Frontal cortex (tissue), 4 donors: ENCODE measurements around the gene BCKDK. TPM values are rescaled to one million over a fixed set of nuclear protein-coding genes. Genes with fewer than 3 reads are reported as not detected.

Experiments used
- DNase-seq, 2 donors: peaks; one replicate each; pipeline ENCODE4 v3.0.0; 2012; ENCODE audit warnings: low spot score in 2 of 2
- FAIRE-seq: peaks from 2 replicates; lab custom pipeline; 2012; peaks lifted over from hg19 to GRCh38; lab: Jason Lieb, UNC
- total RNA-seq: library from RNA; depleted of rRNA; stranded (reverse); fragments of >200 nt; gene quantifications from one replicate; pipeline ENCODE4 v1.2.3, GENCODE V29; 2014
- donor health status: control.
- donor health status: control.
- donor health status: control.

Gene BCKDK
- 11.4 TPM for total RNA-seq

DNA sequence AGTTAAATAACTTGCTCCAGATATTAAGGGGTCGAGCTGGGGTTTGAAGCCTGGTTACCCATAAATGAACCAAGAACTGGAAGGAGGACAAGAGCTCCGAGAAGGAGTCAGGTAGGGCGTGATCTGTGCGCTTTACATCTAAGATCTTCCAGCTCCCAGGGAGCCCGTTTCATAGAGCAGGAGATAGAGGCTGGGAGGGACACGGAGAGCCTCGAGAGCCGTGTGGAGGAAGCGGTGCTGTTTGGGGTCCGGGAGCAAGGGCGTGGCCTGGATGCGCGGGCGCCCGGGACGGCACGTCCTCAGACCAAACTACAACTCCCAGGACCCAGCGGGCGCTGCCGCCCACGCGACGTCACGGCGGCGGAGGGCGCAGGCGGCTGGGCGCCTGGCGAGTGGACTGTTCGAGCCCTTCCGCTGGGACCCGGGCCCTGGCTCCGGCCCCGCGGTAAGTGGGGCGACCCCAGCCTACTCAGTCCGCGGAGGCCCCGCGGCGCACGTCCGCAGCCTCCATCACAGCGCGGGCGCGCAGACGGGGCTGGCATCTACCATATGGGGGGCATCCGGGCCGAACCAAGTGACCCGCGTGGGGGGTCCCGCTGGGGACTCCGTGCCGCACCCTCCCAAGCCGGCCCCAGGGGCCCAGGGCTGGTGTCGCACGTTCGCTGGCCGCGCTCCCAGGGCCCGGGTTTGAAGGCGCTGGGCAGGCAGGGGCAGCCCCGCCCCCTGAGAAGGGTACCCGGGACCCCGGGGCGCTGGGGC is at the start of gene BCKDK:
Gene BCKDK, plus strand, starts transcription at position 352 of the 759 bp plus-strand sequence. CDS start 838 bp downstream, outside the sequence.
- DNase-seq (peak; percentile 90), FAIRE-seq (no peak)

DNA sequence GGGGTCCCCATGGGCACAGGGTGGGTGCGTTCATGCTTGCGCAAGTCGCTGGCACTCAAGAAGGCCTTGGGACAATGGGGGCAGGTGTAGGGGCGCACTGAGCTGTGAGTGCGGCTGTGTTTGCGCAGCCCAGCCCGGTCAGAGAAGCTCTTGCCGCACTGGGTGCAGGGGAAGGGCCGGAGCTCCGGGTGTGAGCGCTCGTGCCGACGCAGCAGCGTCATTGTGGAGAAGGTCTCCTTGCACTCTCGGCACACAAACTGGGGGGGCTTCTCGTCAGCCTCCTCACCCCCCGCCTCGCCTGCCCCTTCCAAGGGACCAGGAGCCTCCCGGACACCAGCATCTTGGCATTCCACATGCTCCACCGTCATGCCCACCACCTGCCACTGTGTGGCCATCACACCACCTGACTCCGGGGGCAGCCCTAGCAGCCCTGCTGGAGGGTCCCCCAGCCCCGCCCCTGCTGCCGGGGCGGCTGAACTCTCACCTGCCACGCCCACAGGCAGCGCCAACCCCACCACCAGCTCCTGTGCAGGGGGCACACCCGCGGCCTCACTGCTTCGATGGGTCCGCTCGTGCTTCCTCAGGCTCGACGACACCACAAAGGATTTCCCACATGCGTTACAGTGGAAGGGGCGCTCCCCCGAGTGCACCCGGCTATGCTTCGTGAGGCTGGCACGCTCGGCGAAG is 46.9 kb upstream of the BCKDK start:
- DNase-seq = no peak
- no peak for FAIRE-seq

DNA sequence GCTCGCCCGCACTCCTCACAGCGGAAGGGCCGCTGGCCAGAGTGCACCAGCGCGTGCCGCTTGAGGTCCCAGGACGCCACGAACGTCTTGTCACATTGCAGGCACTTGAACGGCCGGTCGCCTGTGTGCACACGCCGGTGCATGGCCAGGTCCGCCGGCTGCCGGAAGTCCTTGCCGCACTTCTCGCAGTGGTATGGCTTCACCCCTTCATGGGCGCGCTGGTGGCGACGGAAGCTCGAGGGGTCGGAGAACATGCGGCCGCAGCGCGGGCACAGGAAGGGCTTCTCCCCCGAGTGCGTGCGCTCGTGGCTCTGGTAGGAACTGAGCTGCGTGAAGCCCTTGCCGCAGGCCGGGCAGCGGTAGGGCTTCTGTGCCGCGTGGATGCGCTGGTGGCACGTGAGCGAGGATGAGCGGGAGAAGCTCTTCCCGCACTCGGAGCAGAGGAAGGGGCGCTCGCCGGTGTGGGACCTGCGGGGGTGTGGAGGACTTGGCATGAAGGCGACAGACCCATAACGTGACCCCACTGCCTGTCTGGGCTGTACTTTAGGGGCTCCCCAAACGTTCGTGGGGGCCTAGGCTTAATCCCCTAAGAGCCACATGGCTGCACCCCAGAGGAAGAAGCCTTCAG is 46.3 kb upstream of the BCKDK start:
- DNase-seq = no peak
- FAIRE-seq = no peak

DNA sequence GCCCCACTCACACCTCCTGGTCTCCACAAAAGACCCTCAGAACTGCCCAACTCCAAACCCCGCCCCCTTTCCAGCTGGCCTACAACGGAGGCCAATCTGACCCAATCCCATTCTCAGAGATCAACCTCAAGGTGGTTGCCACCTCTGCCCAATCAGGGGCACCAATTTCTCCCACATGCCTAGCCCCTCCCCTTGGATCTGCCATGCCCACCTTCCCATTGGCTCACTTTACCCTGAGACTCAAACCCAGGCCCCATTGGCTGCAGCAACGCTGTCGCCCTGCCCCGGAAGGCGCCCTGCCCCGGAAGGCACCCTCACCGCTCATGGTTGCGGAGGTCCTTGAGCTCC is 44.7 kb upstream of the BCKDK start:
- DNase-seq = no peak

DNA sequence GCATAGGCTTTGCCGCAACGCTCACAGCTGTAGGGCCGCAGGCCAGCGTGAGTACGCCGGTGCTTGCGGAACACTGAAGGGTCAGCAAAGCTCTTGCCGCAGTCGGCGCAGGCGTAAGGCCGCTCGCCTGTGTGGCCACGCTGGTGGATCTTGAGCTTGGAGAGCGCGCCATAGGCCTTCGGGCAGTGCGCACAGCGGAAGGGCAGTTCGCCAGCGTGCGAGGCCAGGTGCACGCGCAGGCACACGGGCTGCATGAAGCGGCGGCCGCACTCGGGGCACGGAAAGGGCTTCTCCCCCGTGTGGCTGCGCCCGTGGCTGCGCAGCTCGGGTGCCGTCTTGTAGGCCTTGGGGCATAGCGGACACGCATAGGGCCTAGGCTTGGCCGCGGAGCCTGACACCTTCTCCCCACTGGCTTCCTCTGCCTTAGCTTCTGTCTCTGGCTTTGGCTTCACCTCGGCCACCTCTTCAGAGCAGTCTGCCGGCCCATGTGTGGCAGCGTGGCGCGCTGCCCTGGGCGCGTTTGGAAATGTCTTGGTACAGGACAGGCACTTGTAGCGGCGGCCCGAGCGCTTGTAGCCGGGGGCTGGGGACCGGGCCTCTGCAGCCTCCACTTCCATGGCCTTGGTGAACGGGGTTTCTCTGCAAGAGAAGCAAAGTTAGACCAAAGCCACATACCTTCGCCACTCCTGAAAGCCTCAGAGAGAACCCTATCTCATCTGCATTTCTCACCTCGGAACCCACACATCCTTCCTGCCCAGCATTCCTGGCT is 44.2 kb upstream of the BCKDK start:
- FAIRE-seq (no peak), DNase-seq (no peak)

More for the DNA sequence above, 44.7 kb upstream of the BCKDK start:
- FAIRE-seq = no peak

DNA sequence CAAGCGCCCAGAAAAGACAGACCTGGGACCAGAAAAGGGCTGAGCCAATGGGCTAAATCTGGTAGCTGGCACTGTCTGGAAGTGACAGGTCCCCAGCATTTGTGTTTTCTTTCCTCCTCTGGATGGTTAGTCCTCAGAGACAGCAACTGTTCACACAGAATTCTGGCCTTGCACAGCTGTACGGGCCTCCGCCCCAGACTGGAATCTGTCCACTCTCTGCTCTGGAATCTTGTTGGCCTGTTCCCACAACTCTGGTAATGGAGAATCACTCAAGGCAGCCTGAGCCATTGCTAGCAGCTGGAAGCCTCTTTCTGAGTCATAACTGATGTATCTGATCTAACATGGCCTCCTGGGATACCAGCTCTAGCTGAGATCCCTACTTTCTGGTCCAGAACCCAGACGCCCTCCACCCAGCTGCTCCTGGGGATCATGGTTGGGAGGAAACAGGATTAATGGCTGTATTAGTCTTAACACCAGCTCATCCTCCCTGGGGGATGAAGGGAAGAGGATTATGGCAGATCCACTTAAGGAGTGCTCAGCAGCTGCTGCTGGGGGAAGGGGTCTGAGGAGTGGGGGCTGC is 43.2 kb upstream of the BCKDK start:
- DNase-seq (no peak), FAIRE-seq (no peak)

DNA sequence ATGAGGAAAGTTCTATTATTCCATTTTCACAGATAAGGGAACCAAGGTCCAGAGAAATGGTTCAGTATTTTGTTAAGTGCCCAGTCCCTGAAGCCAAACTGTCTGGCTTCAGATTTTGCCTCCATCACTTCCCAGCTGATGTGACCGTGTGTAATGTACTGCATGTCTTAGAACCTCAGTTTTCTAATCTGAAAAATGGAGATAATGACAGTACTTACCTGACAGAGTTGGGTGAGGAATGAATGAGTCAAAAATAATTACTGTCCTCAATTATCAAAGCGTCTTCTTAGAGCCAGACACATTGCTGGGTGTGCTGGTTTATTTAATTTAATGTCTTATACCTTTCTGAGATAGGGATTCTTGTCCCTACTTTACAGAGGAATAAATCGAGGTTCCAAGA is 40.8 kb upstream of the BCKDK start:
- FAIRE-seq = no peak

DNA sequence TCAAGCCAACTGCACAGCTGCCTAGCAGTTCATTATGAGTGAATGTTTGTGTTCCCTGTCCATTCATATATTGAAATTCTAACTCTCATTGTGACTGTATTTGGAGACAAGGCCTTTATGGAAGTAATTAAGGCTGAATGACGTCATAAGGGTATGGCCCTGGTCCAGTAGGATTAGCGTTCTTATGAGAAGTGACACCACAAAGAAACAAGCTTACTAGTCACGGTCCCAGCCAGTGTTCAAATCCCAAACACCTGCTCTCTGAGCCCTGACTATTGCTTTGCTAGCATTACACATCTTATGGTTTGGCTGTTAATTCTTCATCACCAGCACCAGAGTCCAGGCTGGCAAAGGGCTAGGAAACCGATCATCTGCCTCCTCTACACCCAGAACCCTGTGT is 36.3 kb upstream of the BCKDK start:
- no peak for DNase-seq
- no peak for FAIRE-seq

More for the DNA sequence above, 40.8 kb upstream of the BCKDK start:
- no peak for DNase-seq

DNA sequence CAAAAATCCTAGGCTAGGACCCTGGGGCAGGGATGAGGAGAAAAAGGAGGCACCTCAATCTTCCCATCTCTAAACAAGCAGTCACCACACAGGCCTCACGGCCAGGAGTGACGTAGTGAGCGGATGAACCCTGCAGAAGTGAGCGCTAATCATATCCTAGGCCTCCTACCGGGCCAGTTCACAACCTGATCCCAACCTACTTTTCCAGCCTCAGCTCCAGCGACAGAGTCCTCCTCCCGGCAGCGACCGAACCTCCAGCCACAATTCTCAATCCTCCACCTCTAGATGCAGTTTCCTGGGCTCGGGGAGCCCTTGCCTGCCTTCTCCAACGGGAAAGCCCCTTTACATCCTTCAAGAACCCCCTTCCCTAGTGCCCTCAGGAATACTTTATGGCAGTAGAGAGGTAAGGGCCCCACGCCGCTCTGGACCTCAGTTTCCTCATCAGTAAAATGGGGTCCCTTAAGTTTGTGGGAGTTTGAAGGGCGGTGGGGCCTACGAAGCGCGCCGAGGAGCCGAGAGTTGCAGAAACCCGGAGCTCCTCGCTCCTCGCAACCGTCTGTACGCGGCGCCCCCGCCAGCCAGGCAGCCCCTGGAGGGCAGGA is 35.5 kb upstream of the BCKDK start:
- DNase-seq = no peak
- FAIRE-seq = no peak

DNA sequence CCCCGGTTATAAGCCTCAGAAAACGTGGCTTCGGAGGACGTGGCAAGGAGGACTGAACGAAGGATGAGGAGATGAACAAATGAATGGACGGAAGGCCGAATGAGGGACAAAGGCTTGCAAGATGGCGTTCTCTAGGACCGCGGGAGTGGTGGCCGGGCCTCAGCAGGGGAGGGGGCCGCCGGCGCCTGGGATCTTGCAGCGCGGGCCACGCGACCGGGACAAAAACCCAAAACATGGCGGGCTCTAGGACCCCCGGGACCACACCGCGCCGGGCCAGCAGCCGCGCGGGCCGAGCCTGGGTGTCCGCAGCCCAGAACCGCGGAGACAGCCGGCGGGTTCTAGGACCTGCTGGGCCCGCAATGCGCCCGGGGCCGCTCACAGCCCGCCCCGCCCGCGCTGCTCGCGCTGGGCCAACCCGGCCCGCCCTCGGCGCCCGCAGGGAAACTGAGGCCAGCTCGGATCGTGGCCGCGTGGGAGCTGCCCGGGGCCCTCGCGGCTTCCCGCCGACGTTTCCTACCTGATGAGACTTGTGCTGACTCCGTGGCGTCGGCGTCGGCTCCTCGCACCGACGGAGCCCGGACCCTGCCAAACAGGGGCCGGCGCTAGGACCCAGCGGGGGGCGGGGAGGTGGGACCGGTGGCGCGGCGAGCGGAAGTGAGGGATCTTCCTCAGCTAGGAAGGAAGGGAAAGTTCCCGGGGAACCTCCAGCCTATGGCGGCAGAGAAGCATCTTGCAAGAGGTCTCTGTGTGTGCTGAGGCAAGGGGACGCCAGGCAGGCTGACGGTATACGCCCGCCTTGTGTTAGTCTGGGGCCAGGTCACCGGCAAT is 34.8 kb upstream of the BCKDK start:
- FAIRE-seq (no peak), DNase-seq (peak; percentile 91 to 92)

DNA sequence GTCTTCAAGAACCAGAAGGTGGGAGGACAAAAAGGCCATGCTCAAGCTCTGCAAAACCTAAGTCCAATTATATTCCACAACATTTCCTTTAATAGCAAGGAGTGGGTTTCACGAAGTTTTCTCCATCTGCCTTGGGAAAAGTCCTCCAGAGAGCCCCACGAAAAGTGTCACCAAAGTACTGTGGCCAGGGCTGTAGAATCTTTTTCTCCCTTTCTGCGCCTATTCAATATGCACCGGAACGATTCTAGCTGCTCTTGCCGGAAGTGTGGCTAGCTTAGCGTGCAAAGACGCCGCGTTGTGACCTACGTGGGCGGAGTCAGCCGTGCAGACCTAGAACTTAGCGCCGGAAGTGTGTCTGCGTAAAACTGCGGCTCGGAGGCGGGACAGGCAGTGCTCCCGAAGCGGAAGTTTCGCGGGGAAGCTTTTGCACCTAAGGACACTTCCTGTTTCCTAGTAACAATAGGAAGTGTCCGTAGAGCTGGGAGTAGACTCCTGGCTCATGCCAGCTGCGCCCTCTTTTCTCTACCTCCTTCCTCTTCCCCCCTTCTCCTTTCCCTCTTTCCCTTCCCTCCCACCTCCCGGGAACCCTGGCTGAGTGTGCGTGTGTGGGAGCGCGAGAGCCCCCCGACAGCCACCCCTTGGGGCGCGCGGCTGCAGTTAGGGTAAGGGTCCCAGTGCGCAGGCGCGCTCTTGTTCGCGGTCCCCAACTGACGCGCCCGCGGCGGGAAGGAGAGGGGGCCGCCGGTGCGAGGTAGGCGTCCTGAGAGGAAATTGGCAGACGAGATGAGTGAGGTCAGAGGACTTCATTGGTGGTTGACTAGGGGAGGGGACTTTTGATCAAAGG is 34.0 kb upstream of the BCKDK start, which contains the start of the genes ZNF646 and ZNF668:
Gene ZNF646, plus strand, starts transcription at position 453 of the 844 bp plus-strand sequence. CDS start 1,903 bp downstream, outside the sequence.
Gene ZNF668, minus strand, starts transcription at position 271 of the 844 bp plus-strand sequence. CDS start 9,781 bp downstream, outside the sequence.
- no peak for FAIRE-seq

DNA sequence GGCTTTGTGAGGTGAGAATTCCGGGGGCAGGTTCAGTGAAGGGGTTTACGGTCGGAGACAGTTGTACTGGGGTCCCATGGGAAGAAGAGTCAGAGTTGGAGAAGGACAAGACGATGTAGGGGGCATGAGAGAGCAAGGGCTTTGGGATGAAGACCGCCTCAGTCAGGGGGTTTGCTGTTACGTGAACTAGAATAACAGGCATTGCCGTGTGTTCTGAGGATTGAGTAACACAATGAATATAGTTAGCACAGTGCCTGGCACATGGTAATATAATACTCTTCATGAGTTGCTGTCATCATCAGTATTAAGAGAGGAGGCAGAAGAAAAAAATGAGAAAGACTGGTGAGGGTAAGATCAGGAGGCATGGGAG is 33.4 kb upstream of the BCKDK start:
- FAIRE-seq (no peak), DNase-seq (no peak)

More for the DNA sequence above, 34.0 kb upstream of the BCKDK start, which contains the start of the genes ZNF646 and ZNF668:
- peak; percentile 97 to 99 for DNase-seq

DNA sequence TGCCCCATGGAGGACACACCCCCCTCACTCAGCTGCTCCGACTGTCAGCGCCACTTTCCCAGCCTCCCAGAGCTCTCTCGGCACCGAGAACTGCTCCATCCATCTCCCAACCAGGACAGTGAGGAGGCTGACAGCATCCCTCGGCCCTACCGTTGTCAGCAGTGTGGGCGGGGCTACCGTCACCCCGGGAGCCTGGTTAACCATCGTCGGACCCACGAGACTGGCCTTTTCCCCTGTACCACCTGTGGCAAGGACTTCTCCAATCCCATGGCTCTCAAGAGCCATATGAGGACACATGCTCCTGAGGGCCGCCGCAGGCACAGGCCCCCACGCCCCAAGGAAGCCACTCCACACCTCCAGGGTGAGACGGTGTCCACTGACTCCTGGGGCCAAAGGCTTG is 31.9 kb upstream of the BCKDK start:
- FAIRE-seq (no peak), DNase-seq (no peak)

DNA sequence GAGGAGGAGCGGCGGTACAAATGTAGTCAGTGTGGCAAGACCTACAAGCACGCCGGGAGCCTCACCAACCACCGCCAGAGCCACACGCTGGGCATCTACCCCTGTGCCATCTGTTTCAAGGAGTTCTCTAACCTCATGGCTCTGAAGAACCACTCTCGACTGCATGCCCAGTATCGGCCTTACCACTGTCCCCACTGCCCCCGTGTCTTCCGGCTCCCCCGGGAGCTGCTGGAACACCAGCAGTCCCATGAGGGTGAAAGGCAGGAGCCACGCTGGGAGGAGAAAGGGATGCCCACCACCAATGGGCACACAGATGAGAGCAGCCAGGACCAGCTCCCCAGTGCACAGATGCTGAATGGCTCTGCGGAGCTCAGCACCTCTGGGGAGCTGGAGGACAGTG is 31.2 kb upstream of the BCKDK start:
- FAIRE-seq (no peak), DNase-seq (no peak)

DNA sequence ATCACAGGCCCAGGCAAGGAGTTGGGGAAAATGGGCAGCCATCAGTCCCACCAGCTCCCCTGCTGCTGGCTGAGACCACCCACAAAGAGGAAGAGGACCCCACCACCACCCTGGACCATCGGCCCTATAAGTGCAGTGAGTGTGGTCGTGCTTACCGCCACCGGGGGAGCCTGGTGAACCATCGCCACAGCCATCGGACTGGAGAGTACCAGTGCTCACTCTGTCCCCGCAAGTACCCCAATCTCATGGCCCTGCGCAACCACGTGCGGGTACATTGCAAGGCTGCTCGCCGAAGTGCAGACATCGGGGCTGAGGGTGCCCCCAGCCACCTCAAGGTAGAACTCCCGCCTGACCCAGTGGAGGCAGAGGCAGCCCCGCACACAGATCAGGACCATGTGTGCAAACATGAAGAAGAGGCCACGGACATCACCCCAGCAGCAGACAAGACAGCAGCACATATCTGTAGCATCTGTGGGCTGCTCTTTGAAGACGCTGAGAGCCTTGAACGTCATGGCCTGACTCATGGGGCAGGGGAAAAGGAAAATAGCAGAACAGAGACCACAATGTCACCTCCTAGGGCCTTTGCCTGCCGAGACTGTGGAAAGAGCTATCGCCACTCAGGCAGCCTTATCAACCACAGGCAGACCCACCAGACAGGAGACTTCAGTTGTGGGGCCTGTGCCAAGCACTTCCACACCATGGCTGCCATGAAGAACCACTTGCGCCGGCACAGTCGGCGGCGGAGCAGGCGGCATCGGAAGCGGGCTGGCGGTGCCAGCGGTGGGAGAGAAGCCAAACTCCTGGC is 30.4 kb upstream of the BCKDK start:
- FAIRE-seq = no peak
- no peak for DNase-seq

DNA sequence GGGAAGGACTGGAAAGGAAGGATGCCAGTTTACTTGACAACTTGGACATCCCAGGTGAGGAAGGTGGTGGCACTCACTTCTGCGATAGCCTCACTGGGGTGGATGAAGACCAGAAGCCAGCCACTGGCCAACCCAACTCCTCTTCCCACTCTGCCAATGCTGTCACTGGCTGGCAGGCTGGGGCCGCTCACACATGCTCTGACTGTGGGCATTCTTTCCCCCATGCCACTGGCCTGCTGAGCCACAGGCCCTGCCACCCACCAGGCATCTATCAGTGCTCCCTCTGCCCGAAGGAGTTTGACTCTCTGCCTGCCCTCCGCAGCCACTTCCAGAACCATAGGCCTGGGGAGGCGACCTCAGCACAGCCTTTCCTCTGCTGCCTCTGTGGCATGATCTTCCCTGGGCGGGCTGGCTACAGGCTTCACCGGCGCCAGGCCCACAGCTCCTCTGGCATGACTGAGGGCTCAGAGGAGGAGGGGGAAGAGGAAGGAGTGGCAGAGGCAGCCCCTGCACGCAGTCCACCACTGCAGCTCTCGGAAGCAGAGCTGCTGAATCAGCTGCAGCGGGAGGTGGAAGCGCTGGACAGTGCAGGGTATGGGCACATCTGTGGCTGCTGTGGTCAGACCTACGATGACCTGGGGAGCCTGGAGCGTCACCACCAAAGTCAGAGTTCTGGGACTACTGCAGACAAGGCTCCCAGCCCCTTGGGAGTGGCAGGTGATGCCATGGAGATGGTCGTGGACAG is 29.4 kb upstream of the BCKDK start:
- DNase-seq (no peak), FAIRE-seq (no peak)
